Liver (tissue), 3 donors: ENCODE data around the gene GPC1.

ENCODE experiments used
- CTCF ChIP-seq: fragments of 150-350 bp; IDR thresholded peaks from 2 replicates; pipeline ENCODE4 v1.5.1; 2017; ENCODE audit warnings: improper control_type of control experiment, low read depth, low read length; ENCODE audit not compliant: missing input control
- HNF4A ChIP-seq, 2 donors: conservative IDR thresholded peaks; 2 replicates each; pipeline ENCODE4 v1.6.1; 2016; ENCODE audit warnings: antibody characterized with exemption in 2 of 2, mild to moderate bottlenecking in 2 of 2
- RAD21 ChIP-seq, 2 donors: IDR thresholded peaks; 2 replicates each; pipeline ENCODE4 v1.6.1; 2016; ENCODE audit warnings: antibody characterized with exemption in 2 of 2, mild to moderate bottlenecking in 2 of 2
- REST ChIP-seq: IDR thresholded peaks from 2 replicates; pipeline ENCODE4 v1.6.1; 2016; ENCODE audit warnings: antibody characterized with exemption, mild to moderate bottlenecking
- donor health status: healthy.
- donor health status: healthy.

DNA sequence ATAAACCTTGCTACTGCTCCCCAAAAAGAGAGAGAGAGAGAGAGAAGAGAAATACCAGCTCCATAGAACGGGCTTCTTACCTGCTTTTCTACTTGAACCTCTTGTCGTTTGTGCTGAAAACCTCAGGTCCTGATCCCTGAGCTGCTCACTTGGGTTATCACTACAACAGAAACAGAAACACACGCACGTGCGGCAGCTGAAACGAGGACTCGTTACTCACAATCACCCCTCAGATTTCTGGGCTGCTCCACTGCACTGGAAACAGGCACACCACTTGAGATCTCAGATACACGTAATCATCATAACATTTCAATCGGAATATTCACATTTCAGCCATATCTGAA lies 48.2 kb upstream of the GPC1 start:
- TF ChIP-seq CTCF (no peak), RAD21 (IDR thresholded peaks at IDR 0.05) (no peak), REST (no peak), HNF4A (conservative IDR thresholded peaks at IDR 0.05) (no peak)
